Measurements from ENCODE around the gene EXTL1. TPM values are rescaled to one million over a fixed set of nuclear protein-coding genes. Genes with fewer than 3 reads are reported as not detected.

The EXTL1 gene
- polyA plus RNA-seq, 1 donor (not counting 4 experiments of a cell fraction or from before 2014, with no cell fraction given): 0.13 TPM

- H4K20me1 ChIP-seq (ENCODE audit: control insufficient read depth, extremely low read depth, insufficient read depth, low read length): no peaks in the 10 kb centered on the region
- H3K27ac ChIP-seq (ENCODE audit: control insufficient read depth, insufficient read depth, low read length): no peak overlapping the region
- no peaks in the 10 kb centered on the region for H3K9me1 ChIP-seq (ENCODE audit: control insufficient read depth, extremely low read depth, insufficient read depth, low read length)
- no peak for DNase-seq (ENCODE audit: low read depth, low spot score)
- dilution Hi-C loops (cut with MboI; ENCODE audit: extremely low pct_ligation_motif_present, low sequenced_read_pairs): no loop called here
- no peak overlapping the region for H3K4me3 ChIP-seq (ENCODE audit: control insufficient read depth in 2 of 3, extremely low read depth in 1 of 3, insufficient read depth in 2 of 3, low read depth in 1 of 3, low read length in 3 of 3)
- H3K9me3 ChIP-seq (ENCODE audit: control insufficient read depth, low read depth, low read length): no peaks in the 10 kb centered on the region
- no peak for FAIRE-seq
- H3K27me3 ChIP-seq (ENCODE audit: control insufficient read depth, extremely low read depth, insufficient read depth, low read length): peaks cover 31% of the 10 kb centered on the region
- no peak overlapping the region for H3K9ac ChIP-seq (ENCODE audit: control insufficient read depth, extremely low read depth, insufficient read depth, low read length)
- H3K4me2 ChIP-seq (ENCODE audit: control insufficient read depth, extremely low read depth, insufficient read depth, low read depth, low read length): no peak overlapping the region
- H3K4me1 ChIP-seq (ENCODE audit: control insufficient read depth, extremely low read depth, insufficient read depth, low read length): no peaks in the 10 kb centered on the region
- TF ChIP-seq CTCF (optimal IDR thresholded peaks at IDR 0.05 in 1 of 3, IDR thresholded peaks at IDR 0.05 in 1 of 3, conservative IDR thresholded peaks at IDR 0.05 in 1 of 3; ENCODE audit: extremely low read depth in 1 of 3, insufficient read depth in 2 of 3, low read length in 3 of 3): no peak
- no peak for TF ChIP-seq EZH2 (IDR thresholded peaks at IDR 0.05; ENCODE audit: low read length)
- no peak overlapping the region for H2AFZ ChIP-seq (ENCODE audit: control insufficient read depth, low read length)
- no peaks in the 10 kb centered on the region for H3K36me3 ChIP-seq (ENCODE audit: control insufficient read depth in 2 of 2, extremely low read depth in 1 of 2, insufficient read depth in 2 of 2, low read length in 2 of 2)
- H3K79me2 ChIP-seq (ENCODE audit: control insufficient read depth, insufficient read depth, low read length): no peaks in the 10 kb centered on the region
Observed at GRCh38 chr1:26053718-26054560, 32.4 kb downstream of the EXTL1 start.

GRCh38 chr1:26055041-26055440 is 33.5 kb downstream of the EXTL1 start:
- H3K9ac ChIP-seq (ENCODE audit: control insufficient read depth, extremely low read depth, insufficient read depth, low read length): no peak overlapping the region
- no peaks in the 10 kb centered on the region for H3K79me2 ChIP-seq (ENCODE audit: control insufficient read depth, insufficient read depth, low read length)
- TF ChIP-seq EZH2 (IDR thresholded peaks at IDR 0.05; ENCODE audit: low read length): no peak
- no peaks in the 10 kb centered on the region for H4K20me1 ChIP-seq (ENCODE audit: control insufficient read depth, extremely low read depth, insufficient read depth, low read length)
- no peaks in the 10 kb centered on the region for H3K9me1 ChIP-seq (ENCODE audit: control insufficient read depth, extremely low read depth, insufficient read depth, low read length)
- H3K4me3 ChIP-seq (ENCODE audit: control insufficient read depth in 2 of 3, extremely low read depth in 1 of 3, insufficient read depth in 2 of 3, low read depth in 1 of 3, low read length in 3 of 3): no peak overlapping the region
- H3K27me3 ChIP-seq (ENCODE audit: control insufficient read depth, extremely low read depth, insufficient read depth, low read length): peaks cover 26% of the 10 kb centered on the region
- no peaks in the 10 kb centered on the region for H3K4me1 ChIP-seq (ENCODE audit: control insufficient read depth, extremely low read depth, insufficient read depth, low read length)
- H3K9me3 ChIP-seq (ENCODE audit: control insufficient read depth, low read depth, low read length): no peaks in the 10 kb centered on the region
- no peak overlapping the region for H2AFZ ChIP-seq (ENCODE audit: control insufficient read depth, low read length)
- H3K27ac ChIP-seq (ENCODE audit: control insufficient read depth, insufficient read depth, low read length): no peak overlapping the region
- H3K4me2 ChIP-seq (ENCODE audit: control insufficient read depth, extremely low read depth, insufficient read depth, low read depth, low read length): no peak overlapping the region
- no peak for FAIRE-seq
- no peak for DNase-seq (ENCODE audit: low read depth, low spot score)
- no peaks in the 10 kb centered on the region for H3K36me3 ChIP-seq (ENCODE audit: control insufficient read depth in 2 of 2, extremely low read depth in 1 of 2, insufficient read depth in 2 of 2, low read length in 2 of 2)
- dilution Hi-C loops (cut with MboI; ENCODE audit: extremely low pct_ligation_motif_present, low sequenced_read_pairs): no loop called here
